Parathyroid adenoma (tissue), 2 donors: ENCODE results near the gene IL12A.

ENCODE experiments used
- H2AFZ ChIP-seq: fragments of 300-600 bp; sonication (generic); one replicate; pipeline ENCODE4 v1.7.0; 2017; ENCODE audit warnings: antibody characterized with exemption, mild to moderate bottlenecking
- H3K27ac ChIP-seq: fragments of 300-600 bp; sonication (generic); one replicate; pipeline ENCODE4 v1.7.0; 2017
- H3K27me3 ChIP-seq: fragments of 300-600 bp; sonication (generic); one replicate; pipeline ENCODE4 v1.7.0; 2017; ENCODE audit warnings: low read length; ENCODE audit not compliant: control insufficient read depth, insufficient read depth
- H3K36me3 ChIP-seq: fragments of 300-600 bp; sonication (generic); one replicate; pipeline ENCODE4 v1.7.0; 2017; ENCODE audit warnings: low read length; ENCODE audit not compliant: control insufficient read depth, insufficient read depth
- H3K4me1 ChIP-seq: fragments of 300-600 bp; sonication (generic); one replicate; pipeline ENCODE4 v1.7.0; 2017; ENCODE audit warnings: control low read depth
- H3K4me2 ChIP-seq: fragments of 300-600 bp; sonication (generic); one replicate; pipeline ENCODE4 v1.7.0; 2017; ENCODE audit warnings: low read length
- H3K4me3 ChIP-seq: fragments of 300-600 bp; sonication (generic); one replicate; pipeline ENCODE4 v1.7.0; 2017; ENCODE audit warnings: low read depth, low read length
- H3K79me2 ChIP-seq: fragments of 300-600 bp; sonication (generic); one replicate; pipeline ENCODE4 v1.7.0; 2017; ENCODE audit warnings: control low read depth
- H3K9ac ChIP-seq: fragments of 300-600 bp; sonication (generic); one replicate; pipeline ENCODE4 v1.7.0; 2017; ENCODE audit warnings: mild to moderate bottlenecking
- H3K9me3 ChIP-seq: fragments of 300-600 bp; sonication (generic); one replicate; pipeline ENCODE4 v1.7.0; 2017; ENCODE audit warnings: low read length; ENCODE audit not compliant: control insufficient read depth
- CTCF ChIP-seq: fragments of 300-600 bp; sonication (generic); IDR thresholded peaks from one replicate; pipeline ENCODE4 v1.7.0; 2017; ENCODE audit warnings: antibody characterized with exemption, mild to moderate bottlenecking
- donor health status: primary hyperparathyroidism.

IL12A gene

GRCh38 chr3:159947220-159947619, 41.4 kb upstream of the IL12A start:
- Histone ChIP-seq H3K9ac (no peak overlapping the region), H3K4me3 (no peak overlapping the region), H3K79me2 (no peaks in the 10 kb centered on the region), H3K36me3 (no peaks in the 10 kb centered on the region), H3K4me1 (no peaks in the 10 kb centered on the region), H3K4me2 (no peak overlapping the region), H3K27me3 (no peaks in the 10 kb centered on the region), H2AFZ (no peak overlapping the region), H3K9me3 (no peaks in the 10 kb centered on the region), H3K27ac (no peak overlapping the region)
- TF ChIP-seq CTCF, result no peak

- no peaks in the 10 kb centered on the region for H3K9me3 ChIP-seq
- H3K9ac ChIP-seq, result no peak overlapping the region
- H3K27me3 ChIP-seq, result no peaks in the 10 kb centered on the region
- no peak overlapping the region for H3K4me3 ChIP-seq
- H3K4me1 ChIP-seq, result no peaks in the 10 kb centered on the region
- no peak overlapping the region for H3K4me2 ChIP-seq
- H3K27ac ChIP-seq, result no peak overlapping the region
- H3K79me2 ChIP-seq, result no peaks in the 10 kb centered on the region
- H2AFZ ChIP-seq, result no peak overlapping the region
- H3K36me3 ChIP-seq, result no peaks in the 10 kb centered on the region
- TF ChIP-seq CTCF, result no peak
Measured at GRCh38 chr3:159948429-159949144, 40.0 kb upstream of the IL12A start.

- H3K4me3 ChIP-seq, result no peak overlapping the region
Measured at GRCh38 chr3:159950156-159950898, 38.3 kb upstream of the IL12A start.

GRCh38 chr3:159951540-159951939, 37.1 kb upstream of the IL12A start:
- Histone ChIP-seq H3K4me1 (no peaks in the 10 kb centered on the region), H3K9me3 (no peaks in the 10 kb centered on the region), H3K9ac (no peak overlapping the region), H3K4me3 (no peak overlapping the region), H3K27ac (no peak overlapping the region), H3K4me2 (no peak overlapping the region), H3K36me3 (no peaks in the 10 kb centered on the region), H3K27me3 (no peaks in the 10 kb centered on the region), H3K79me2 (no peaks in the 10 kb centered on the region), H2AFZ (no peak overlapping the region)
- TF ChIP-seq CTCF, result no peak

More at GRCh38 chr3:159950156-159950898, 38.3 kb upstream of the IL12A start:
- no peaks in the 10 kb centered on the region for H3K36me3 ChIP-seq
- H3K27me3 ChIP-seq, result no peaks in the 10 kb centered on the region
- no peaks in the 10 kb centered on the region for H3K9me3 ChIP-seq
- H3K27ac ChIP-seq, result no peak overlapping the region
- TF ChIP-seq CTCF, result no peak
- no peak overlapping the region for H3K4me2 ChIP-seq
- no peaks in the 10 kb centered on the region for H3K79me2 ChIP-seq
- H3K9ac ChIP-seq, result no peak overlapping the region
- no peaks in the 10 kb centered on the region for H3K4me1 ChIP-seq
- H2AFZ ChIP-seq, result no peak overlapping the region
